HUES64 (cell line): ENCODE data around the gene C17orf78.

ENCODE experiments used
- H3K27ac ChIP-seq: 2 replicates; pipeline ENCODE4 v1.7.0; 2013; ENCODE audit warnings: low read depth, low read length, inconsistent platforms
- H3K27me3 ChIP-seq: 2 replicates; pipeline ENCODE4 v1.6.1; 2013; ENCODE audit warnings: mild to moderate bottlenecking, low read length; ENCODE audit not compliant: insufficient read depth
- H3K36me3 ChIP-seq: 2 replicates; pipeline ENCODE4 v1.6.1; 2013; ENCODE audit warnings: mild to moderate bottlenecking, low read length; ENCODE audit not compliant: insufficient read depth
- H3K4me1 ChIP-seq: 2 replicates; pipeline ENCODE4 v1.6.1; 2013; ENCODE audit warnings: mild to moderate bottlenecking, low read length, moderate library complexity; ENCODE audit not compliant: insufficient read depth
- H3K4me3 ChIP-seq: 2 replicates; pipeline ENCODE4 v1.5.1; 2013; ENCODE audit warnings: mild to moderate bottlenecking, low read length, moderate library complexity
- H3K9ac ChIP-seq: 2 replicates; pipeline ENCODE4 v1.6.1; 2013; ENCODE audit warnings: mild to moderate bottlenecking, low read depth, low read length
- H3K9me3 ChIP-seq: 2 replicates; pipeline ENCODE4 v1.6.1; 2013; ENCODE audit warnings: low read depth, low read length; ENCODE audit not compliant: insufficient read depth
- WGBS: fragments of 150-250, 120-280 bp; methylation state at CpG from one replicate; pipeline ENCODE4 v1.1.7; 2013; ENCODE audit warnings: missing lambda C conversion rate; 5-methylcytosine and 5-hydroxymethylcytosine counted together

The C17orf78 gene

GRCh38 chr17:37410357-37410756, 34.6 kb downstream of the C17orf78 start:
- H3K4me3 ChIP-seq: no peak overlapping the region
- H3K9ac ChIP-seq: no peak overlapping the region
- no peaks in the 10 kb centered on the region for H3K27me3 ChIP-seq
- peaks cover 6% of the 10 kb centered on the region for H3K4me1 ChIP-seq
- no peak overlapping the region for H3K27ac ChIP-seq
- H3K36me3 ChIP-seq: peaks cover 40% of the 10 kb centered on the region
- WGBS: 94% methylated on average over 3 of the region's 3 CpGs
- H3K9me3 ChIP-seq: no peaks in the 10 kb centered on the region

- no peaks in the 10 kb centered on the region for H3K9me3 ChIP-seq
- H3K27ac ChIP-seq: no peak overlapping the region
- peaks cover 49% of the 10 kb centered on the region for H3K36me3 ChIP-seq
- H3K27me3 ChIP-seq: no peaks in the 10 kb centered on the region
- H3K4me1 ChIP-seq: no peaks in the 10 kb centered on the region
- no peak overlapping the region for H3K4me3 ChIP-seq
- H3K9ac ChIP-seq: no peak overlapping the region
- 96% methylated on average over 7 of the region's 7 CpGs for WGBS
These were observed 38.2 kb downstream of the C17orf78 start for GRCh38 chr17:37413875-37414519.

GRCh38 chr17:37417852-37418251, 42.1 kb downstream of the C17orf78 start:
- H3K9me3 ChIP-seq: no peaks in the 10 kb centered on the region
- no peak overlapping the region for H3K27ac ChIP-seq
- no peak overlapping the region for H3K9ac ChIP-seq
- H3K36me3 ChIP-seq: peaks cover 42% of the 10 kb centered on the region
- no peak overlapping the region for H3K4me3 ChIP-seq
- 84% methylated on average over 2 of the region's 2 CpGs for WGBS
- no peaks in the 10 kb centered on the region for H3K4me1 ChIP-seq
- H3K27me3 ChIP-seq: no peaks in the 10 kb centered on the region

GRCh38 chr17:37422971-37423625, 47.3 kb downstream of the C17orf78 start:
- H3K9ac ChIP-seq: no peak overlapping the region
- H3K36me3 ChIP-seq: peaks cover 62% of the 10 kb centered on the region
- no peak overlapping the region for H3K4me3 ChIP-seq
- H3K9me3 ChIP-seq: no peaks in the 10 kb centered on the region
- 68% methylated on average over 4 of the region's 4 CpGs for WGBS
- H3K27me3 ChIP-seq: no peaks in the 10 kb centered on the region
- H3K4me1 ChIP-seq: no peaks in the 10 kb centered on the region
- no peak overlapping the region for H3K27ac ChIP-seq

GRCh38 chr17:37425268-37425667, 49.5 kb downstream of the C17orf78 start:
- Histone ChIP-seq H3K4me3 (no peak overlapping the region), H3K9ac (no peak overlapping the region), H3K27ac (no peak overlapping the region), H3K36me3 (peaks cover 64% of the 10 kb centered on the region), H3K27me3 (no peaks in the 10 kb centered on the region), H3K9me3 (no peaks in the 10 kb centered on the region), H3K4me1 (no peaks in the 10 kb centered on the region)
- 86% methylated on average over 1 of the region's 1 CpG for WGBS

- no peak overlapping the region for H3K9ac ChIP-seq
- no peaks in the 10 kb centered on the region for H3K27me3 ChIP-seq
- H3K27ac ChIP-seq: no peak overlapping the region
- peaks cover 72% of the 10 kb centered on the region for H3K36me3 ChIP-seq
- H3K4me3 ChIP-seq: no peak overlapping the region
- no peaks in the 10 kb centered on the region for H3K9me3 ChIP-seq
- no peaks in the 10 kb centered on the region for H3K4me1 ChIP-seq
- WGBS: 95% methylated on average over 2 of the region's 3 CpGs
These were observed 53.3 kb downstream of the C17orf78 start for GRCh38 chr17:37429039-37429438.

- H3K9ac ChIP-seq: no peak overlapping the region
- H3K9me3 ChIP-seq: no peaks in the 10 kb centered on the region
- H3K4me3 ChIP-seq: no peak overlapping the region
- 96% methylated on average over 1 of the region's 1 CpG for WGBS
- no peaks in the 10 kb centered on the region for H3K4me1 ChIP-seq
- H3K36me3 ChIP-seq: peaks cover 68% of the 10 kb centered on the region
- no peaks in the 10 kb centered on the region for H3K27me3 ChIP-seq
- no peak overlapping the region for H3K27ac ChIP-seq
These were observed 53.7 kb downstream of the C17orf78 start for GRCh38 chr17:37429453-37429852.

- Histone ChIP-seq H3K27me3 (no peaks in the 10 kb centered on the region), H3K9me3 (no peaks in the 10 kb centered on the region), H3K4me1 (no peaks in the 10 kb centered on the region), H3K36me3 (peaks cover 61% of the 10 kb centered on the region), H3K9ac (no peak overlapping the region), H3K4me3 (no peak overlapping the region), H3K27ac (0 out of 2 replicates have a peak overlapping the region, but pooled peaks have one; percentile 24)
- WGBS: 77% methylated on average over 1 of the region's 1 CpG
These were observed 54.4 kb downstream of the C17orf78 start for GRCh38 chr17:37430051-37430627.

- no peak overlapping the region for H3K4me3 ChIP-seq
- H3K4me1 ChIP-seq: no peaks in the 10 kb centered on the region
- no peak overlapping the region for H3K9ac ChIP-seq
- H3K27me3 ChIP-seq: no peaks in the 10 kb centered on the region
- WGBS: 100% methylated on average over 2 of the region's 2 CpGs
- peaks cover 43% of the 10 kb centered on the region for H3K36me3 ChIP-seq
- no peak overlapping the region for H3K27ac ChIP-seq
- no peaks in the 10 kb centered on the region for H3K9me3 ChIP-seq
These were observed 56.9 kb downstream of the C17orf78 start for GRCh38 chr17:37432671-37433070.

- H3K27ac ChIP-seq: no peak overlapping the region
- peaks cover 52% of the 10 kb centered on the region for H3K36me3 ChIP-seq
These were observed 62.4 kb downstream of the C17orf78 start for GRCh38 chr17:37438141-37438540.

GRCh38 chr17:37440424-37440823, 64.6 kb downstream of the C17orf78 start:
- Histone ChIP-seq H3K36me3 (peaks cover 72% of the 10 kb centered on the region), H3K9me3 (no peaks in the 10 kb centered on the region), H3K4me1 (no peaks in the 10 kb centered on the region; the same call in 1 of the 2 replicates), H3K27ac (no peak overlapping the region), H3K4me3 (no peak overlapping the region), H3K27me3 (no peaks in the 10 kb centered on the region), H3K9ac (no peak overlapping the region)
- 94% methylated on average over 2 of the region's 2 CpGs for WGBS

More at GRCh38 chr17:37438141-37438540, 62.4 kb downstream of the C17orf78 start:
- no peaks in the 10 kb centered on the region for H3K9me3 ChIP-seq
- no peaks in the 10 kb centered on the region for H3K27me3 ChIP-seq
- no peaks in the 10 kb centered on the region for H3K4me1 ChIP-seq
- WGBS: 73% methylated on average over 3 of the region's 4 CpGs
- no peak overlapping the region for H3K4me3 ChIP-seq
- H3K9ac ChIP-seq: no peak overlapping the region
